Activated T-cell treated with anti-CD3 and anti-CD28 coated beads for 24 hours (primary cell): ENCODE measurements around the gene SESTD1.
"Not testable (repeated sequence)": the region's sequence is repeated elsewhere in the genome, so short reads cannot be mapped to it uniquely, and the experiment has no call there.

ENCODE experiments used
- DNase-seq: peaks from one replicate; pipeline ENCODE4 v3.0.0-alpha.2; 2020; ENCODE audit warnings: low read depth

SESTD1 gene

DNA sequence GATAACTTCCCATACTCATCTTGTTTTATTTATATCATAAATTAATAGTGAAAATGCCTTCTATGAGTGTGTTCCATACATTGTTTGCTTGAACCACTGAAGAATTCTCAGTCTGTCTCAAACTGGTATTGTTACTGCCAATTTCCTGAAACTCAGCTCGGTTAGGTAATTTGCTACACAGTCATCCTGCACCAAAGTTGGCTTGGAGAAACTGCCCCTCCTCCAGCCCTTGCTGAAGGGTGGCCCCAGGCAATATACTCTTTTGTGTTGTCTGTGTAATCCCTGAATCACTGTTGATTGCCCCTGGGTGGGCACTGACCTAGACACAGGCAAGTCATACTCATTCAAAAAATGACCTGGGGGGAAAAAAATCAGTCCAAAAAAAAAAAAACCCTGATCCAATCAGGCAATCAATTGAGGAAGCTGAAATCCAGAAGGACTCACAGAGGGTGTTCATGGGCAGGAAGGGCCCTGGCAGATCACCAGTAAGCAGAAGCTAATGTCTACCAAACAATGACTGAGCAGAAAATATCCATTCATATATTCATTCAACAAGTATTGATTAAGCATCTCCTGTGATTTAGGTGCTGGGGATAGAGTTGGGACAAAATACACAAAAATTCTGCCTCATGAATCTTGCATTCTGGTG, 3.8 kb upstream of the SESTD1 start:
- no peak for DNase-seq

DNA sequence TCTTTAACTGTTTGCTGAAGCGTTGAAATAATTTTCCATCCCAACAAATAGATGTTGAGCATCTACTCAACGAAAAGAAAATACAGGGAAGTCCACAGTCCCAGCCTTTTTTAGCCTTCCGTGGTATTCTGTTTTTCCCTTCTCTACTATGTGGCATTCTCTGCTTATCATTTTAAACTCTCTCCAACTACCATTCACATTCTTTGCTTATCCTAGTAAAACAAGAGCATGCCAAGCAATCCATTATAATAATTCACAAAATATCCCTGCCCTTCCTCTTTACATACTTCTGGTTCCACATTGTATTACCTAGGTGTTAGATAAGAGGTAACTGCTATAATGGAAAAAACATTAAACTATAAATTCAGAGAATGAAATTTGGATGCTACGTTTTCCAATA, 1.6 kb upstream of the SESTD1 start:
- DNase-seq: no peak

DNA sequence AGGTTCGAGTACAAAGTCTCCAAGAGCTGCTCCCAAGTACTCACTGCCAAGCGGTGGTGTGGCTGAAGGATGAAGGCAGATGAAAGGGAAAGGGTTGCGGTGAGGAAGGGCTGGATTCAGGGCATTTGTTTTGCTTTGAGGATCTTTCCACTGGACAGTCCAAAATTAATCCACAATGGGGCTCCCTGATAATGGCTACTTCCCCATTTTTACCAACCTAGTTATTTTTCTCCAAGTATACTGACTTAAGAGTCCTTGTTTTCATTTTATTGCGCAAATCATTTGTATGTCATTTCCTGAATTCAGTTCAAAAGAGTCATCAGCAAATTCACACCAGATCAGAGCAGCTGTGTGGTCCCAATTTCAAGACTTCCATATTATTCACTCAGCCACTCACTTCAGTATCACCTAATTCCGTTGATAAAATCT, 464 bp upstream of the SESTD1 start:
- no peak for DNase-seq

GRCh38 chr2:179263446-179264367, 925 bp downstream of the SESTD1 start:
- peak; percentile 5 for DNase-seq

DNA sequence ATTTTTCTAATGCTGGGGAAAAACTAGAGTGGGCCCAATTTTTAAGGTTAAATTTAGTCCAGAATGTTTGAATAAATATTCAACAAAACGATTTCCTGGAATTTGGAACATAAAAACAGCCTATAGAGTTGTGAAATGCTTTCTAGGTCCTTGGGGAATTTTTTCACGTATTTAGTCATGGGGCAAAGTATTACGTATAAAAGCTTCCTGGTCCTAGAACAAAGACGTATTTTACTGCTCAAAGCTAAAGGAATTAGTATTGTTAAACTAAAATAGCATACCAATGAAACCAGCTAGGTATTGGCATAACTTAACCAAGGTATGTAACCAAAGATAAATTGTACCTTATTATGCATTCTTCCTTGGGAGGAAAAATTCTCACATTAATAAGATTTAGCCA, 1.6 kb downstream of the SESTD1 start:
- DNase-seq: no peak

DNA sequence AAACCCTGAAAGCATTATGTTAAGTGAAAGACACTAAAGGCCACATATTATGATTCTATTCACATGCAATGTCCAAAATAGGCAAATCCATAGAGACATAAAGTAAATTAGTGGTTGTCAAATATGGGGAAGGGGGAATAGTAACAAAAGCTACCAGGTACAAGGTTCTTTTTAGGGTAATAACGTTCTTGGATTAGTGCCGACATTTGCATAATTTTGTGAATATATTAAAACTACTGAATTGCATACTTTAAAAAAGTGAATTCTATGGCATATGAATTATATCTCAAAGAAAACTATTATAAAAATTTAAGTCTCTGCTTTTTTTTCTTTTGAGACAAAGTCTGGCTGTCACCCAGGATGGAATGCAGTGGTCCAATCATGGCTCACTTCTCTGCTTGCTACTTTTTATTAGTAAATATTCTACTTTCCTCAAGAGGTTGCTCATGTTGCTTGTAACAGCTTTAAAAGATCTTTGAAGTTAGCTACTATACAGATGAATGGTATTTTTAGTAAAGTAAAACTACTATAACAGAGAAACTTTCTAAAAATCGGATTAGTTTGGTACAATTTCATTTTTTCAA, 2.5 kb downstream of the SESTD1 start:
- DNase-seq: no peak

- no peak for DNase-seq
These were observed 3.3 kb downstream of the SESTD1 start for GRCh38 chr2:179261151-179261825.

GRCh38 chr2:179260224-179260623, 4.4 kb downstream of the SESTD1 start:
- DNase-seq: no peak

DNA sequence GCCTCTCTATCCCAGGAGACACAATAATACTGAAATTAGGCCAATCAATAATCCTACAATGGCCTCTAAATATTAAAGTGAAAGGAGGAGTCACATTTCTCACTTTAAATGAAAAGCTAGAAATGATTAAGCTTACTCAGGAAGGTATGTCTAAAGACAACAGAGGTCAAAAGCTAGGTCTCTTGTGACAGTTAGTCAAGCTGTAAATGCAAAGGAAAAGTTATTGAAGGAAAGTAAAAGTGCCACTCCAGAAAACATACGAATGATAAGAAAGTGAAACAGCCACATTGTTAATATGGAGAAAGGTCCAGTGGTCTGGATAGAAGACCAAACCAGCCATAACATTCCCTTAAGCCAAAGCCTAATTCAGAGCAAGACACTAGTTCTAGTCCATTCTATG, 9.5 kb downstream of the SESTD1 start:
- no peak for DNase-seq

DNA sequence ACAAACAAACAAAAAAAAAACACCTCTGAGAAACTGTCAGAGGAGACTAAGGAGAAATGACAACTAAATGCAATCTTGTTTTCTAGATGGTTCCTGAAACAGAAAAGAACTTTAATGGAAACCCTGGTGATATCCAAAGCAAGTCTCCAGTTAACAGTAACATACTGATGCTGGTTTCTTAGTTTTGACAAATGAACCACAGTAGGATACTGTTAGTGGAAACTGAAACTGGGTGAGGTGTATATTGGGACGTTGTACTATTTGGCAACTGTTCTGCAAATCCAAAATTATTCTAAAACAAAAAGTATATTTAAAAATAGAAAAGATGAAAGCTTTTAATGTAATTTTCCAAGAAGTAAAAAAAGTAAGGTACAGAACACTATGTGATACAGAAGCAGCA, 11.4 kb downstream of the SESTD1 start:
- DNase-seq: no peak

- no peak for DNase-seq
These were observed 12.2 kb downstream of the SESTD1 start for GRCh38 chr2:179252423-179252822.

DNA sequence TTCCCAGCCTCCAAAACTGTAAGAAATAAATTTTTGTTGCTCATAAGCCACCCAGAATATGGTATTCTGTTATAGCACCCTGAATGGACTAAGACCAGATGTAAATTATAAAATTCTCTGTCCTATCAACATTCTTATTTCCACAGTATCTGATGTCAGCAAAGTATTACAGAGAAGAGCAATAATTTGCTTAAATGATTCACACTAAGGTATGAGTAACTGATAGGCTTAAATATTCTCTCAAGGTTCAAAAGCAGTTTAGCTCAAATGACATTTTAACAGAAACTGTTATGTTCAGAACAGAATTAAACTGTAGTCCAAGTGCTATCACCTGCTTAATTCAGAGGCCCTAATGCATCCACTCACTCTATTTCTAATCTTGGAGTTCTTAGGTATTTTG, 12.8 kb downstream of the SESTD1 start:
- no peak for DNase-seq

- DNase-seq: no peak
These were observed 13.7 kb downstream of the SESTD1 start for GRCh38 chr2:179250848-179251504.

GRCh38 chr2:179250095-179250494, 14.5 kb downstream of the SESTD1 start:
- no peak for DNase-seq

GRCh38 chr2:179248024-179248348, 16.6 kb downstream of the SESTD1 start:
- no peak for DNase-seq

GRCh38 chr2:179247318-179248023, 17.2 kb downstream of the SESTD1 start:
- DNase-seq: no peak

GRCh38 chr2:179245843-179246242, 18.8 kb downstream of the SESTD1 start:
- not testable (repeated sequence) for DNase-seq

DNA sequence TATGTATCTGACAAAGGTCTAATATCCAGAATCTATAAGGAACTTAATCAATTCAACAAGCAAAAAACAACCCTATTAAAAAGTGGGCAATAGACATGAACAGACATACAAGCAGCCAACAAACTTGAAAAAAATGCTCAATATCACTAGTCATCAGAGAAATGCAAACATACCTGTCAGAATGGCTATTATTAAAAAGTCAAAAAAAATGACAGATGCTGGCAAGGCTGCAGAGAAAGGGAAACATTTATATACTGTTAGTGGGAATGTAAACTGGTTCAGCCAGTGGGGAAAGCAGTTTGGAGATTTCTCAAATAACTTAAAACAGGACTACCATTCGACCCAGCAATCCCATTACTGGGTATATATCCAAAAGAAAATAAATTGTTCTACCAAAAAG, 21.6 kb downstream of the SESTD1 start:
- no peak for DNase-seq

GRCh38 chr2:179240481-179241451, 23.9 kb downstream of the SESTD1 start:
- DNase-seq: no peak

- DNase-seq: no peak
These were observed 24.8 kb downstream of the SESTD1 start for GRCh38 chr2:179239838-179240237.
